Suprapubic skin (tissue), 4 donors: Measurements from ENCODE around the gene SV2C. TPM values are rescaled to one million over a fixed set of nuclear protein-coding genes. Genes with fewer than 3 reads are reported as not detected.
A peak's percentile ranks its signal among the peaks of the same experiment; 100 is the strongest.

Experiments
- DNase-seq, 2 donors: peaks; one replicate each; pipeline ENCODE4 v3.0.0-alpha.2; 2019; ENCODE audit warnings: low spot score in 2 of 2
- H3K27ac ChIP-seq: fragments of 200-600 bp; sonication (generic); one replicate; pipeline ENCODE4 v1.5.1; 2019
- H3K27me3 ChIP-seq: fragments of 200-600 bp; sonication (generic); one replicate; pipeline ENCODE4 v1.5.1; 2019
- H3K36me3 ChIP-seq: fragments of 200-600 bp; sonication (generic); one replicate; pipeline ENCODE4 v1.5.1; 2019
- H3K4me1 ChIP-seq: fragments of 200-600 bp; sonication (generic); one replicate; pipeline ENCODE4 v1.5.1; 2019
- H3K4me3 ChIP-seq: fragments of 200-600 bp; sonication (generic); one replicate; pipeline ENCODE4 v1.5.1; 2019; ENCODE audit warnings: mild to moderate bottlenecking
- H3K9me3 ChIP-seq: fragments of 200-600 bp; sonication (generic); one replicate; pipeline ENCODE4 v1.5.1; 2019
- CTCF ChIP-seq, 2 donors: fragments of 200-600 bp in 1 of 2; fragments of 450-650 bp in 1 of 2; sonication (generic) in 1 of 2; IDR thresholded peaks; one replicate each; pipeline ENCODE4 v1.5.1; 2016 to 2019; ENCODE audit warnings: antibody characterized with exemption in 2 of 2, mild to moderate bottlenecking in 1 of 2, moderate library complexity in 1 of 2
- EP300 ChIP-seq: sonication (generic); formaldehyde crosslinking; IDR thresholded peaks from one replicate; pipeline ENCODE4 v1.6.1; 2017; ENCODE audit warnings: antibody characterized with exemption
- POLR2A ChIP-seq, 2 donors: fragments of 450-650 bp; IDR thresholded peaks; one replicate each; pipeline ENCODE4 v1.6.1; 2017; ENCODE audit warnings: antibody characterized with exemption in 2 of 2, mild to moderate bottlenecking in 2 of 2, moderate library complexity in 2 of 2
- POLR2AphosphoS5 ChIP-seq, 3 donors: sonication (generic); formaldehyde crosslinking; IDR thresholded peaks; one replicate each; pipeline ENCODE4 v1.6.1; 2017; ENCODE audit warnings: antibody characterized with exemption in 3 of 3
- WGBS: methylation state at CpG from one replicate; pipeline ENCODE4 v1.1.5; 2018; 5-methylcytosine and 5-hydroxymethylcytosine counted together
- total RNA-seq, 4 donors: library from RNA; depleted of rRNA; stranded (reverse); fragments of >200 nt; gene quantifications; one replicate each; pipeline ENCODE4 v1.1.0, GENCODE V29; 2016

The SV2C gene
- total RNA-seq, 4 donors from 2014 or later, result 0.16 to 0.30 (median 0.23) TPM; not detected in 1

GRCh38 chr5:76290321-76290757 lies 207.2 kb downstream of the SV2C start:
- Histone ChIP-seq H3K4me3 (no peak overlapping the region), H3K36me3 (no peaks in the 10 kb centered on the region), H3K27me3 (no peaks in the 10 kb centered on the region), H3K4me1 (peaks cover 11% of the 10 kb centered on the region), H3K27ac (peak overlapping the region; percentile 44), H3K9me3 (no peaks in the 10 kb centered on the region)
- DNase-seq, result no peak
- no peak for TF ChIP-seq POLR2AphosphoS5 (IDR thresholded peaks at IDR 0.05)
- TF ChIP-seq EP300, result no peak
- no peak for TF ChIP-seq CTCF (IDR thresholded peaks at IDR 0.05)
- TF ChIP-seq POLR2A (IDR thresholded peaks at IDR 0.05), result no peak
- WGBS, result 58% methylated on average over 3 of the region's 3 CpGs

- 83% methylated on average over 8 of the region's 8 CpGs for WGBS
- no peak for DNase-seq
- TF ChIP-seq POLR2A (IDR thresholded peaks at IDR 0.05) (no peak), EP300 (no peak), CTCF (IDR thresholded peaks at IDR 0.05) (no peak), POLR2AphosphoS5 (IDR thresholded peaks at IDR 0.05) (no peak)
- Histone ChIP-seq H3K9me3 (no peaks in the 10 kb centered on the region), H3K27me3 (no peaks in the 10 kb centered on the region), H3K4me1 (peaks cover 11% of the 10 kb centered on the region), H3K4me3 (no peak overlapping the region), H3K36me3 (no peaks in the 10 kb centered on the region), H3K27ac (peak overlapping the region; percentile 44)
Observed at GRCh38 chr5:76291305-76292077, 208.3 kb downstream of the SV2C start.

- H3K4me3 ChIP-seq, result no peak overlapping the region
- TF ChIP-seq EP300 (no peak), POLR2AphosphoS5 (IDR thresholded peaks at IDR 0.05) (no peak), CTCF (IDR thresholded peaks at IDR 0.05) (no peak), POLR2A (IDR thresholded peaks at IDR 0.05) (no peak)
- peaks cover 11% of the 10 kb centered on the region for H3K4me1 ChIP-seq
- H3K36me3 ChIP-seq, result no peaks in the 10 kb centered on the region
- no peaks in the 10 kb centered on the region for H3K9me3 ChIP-seq
- DNase-seq, result no peak
- H3K27ac ChIP-seq, result no peak overlapping the region
- no peaks in the 10 kb centered on the region for H3K27me3 ChIP-seq
- 74% methylated on average over 2 of the region's 2 CpGs for WGBS
Observed at GRCh38 chr5:76292620-76293322, 209.6 kb downstream of the SV2C start.

GRCh38 chr5:76294573-76294972 lies 211.4 kb downstream of the SV2C start:
- Histone ChIP-seq H3K27me3 (no peaks in the 10 kb centered on the region), H3K4me3 (no peak overlapping the region), H3K9me3 (no peaks in the 10 kb centered on the region), H3K4me1 (peaks cover 11% of the 10 kb centered on the region), H3K27ac (no peak overlapping the region), H3K36me3 (no peaks in the 10 kb centered on the region)
- TF ChIP-seq CTCF (IDR thresholded peaks at IDR 0.05) (no peak), EP300 (no peak), POLR2A (IDR thresholded peaks at IDR 0.05) (no peak), POLR2AphosphoS5 (IDR thresholded peaks at IDR 0.05) (no peak)
- no peak for DNase-seq
- 68% methylated on average over 4 of the region's 4 CpGs for WGBS

GRCh38 chr5:76298852-76299251 lies 215.7 kb downstream of the SV2C start:
- H3K27ac ChIP-seq, result no peak overlapping the region
- no peak for DNase-seq
- no peaks in the 10 kb centered on the region for H3K27me3 ChIP-seq
- no peaks in the 10 kb centered on the region for H3K9me3 ChIP-seq
- TF ChIP-seq POLR2AphosphoS5 (IDR thresholded peaks at IDR 0.05), result no peak
- TF ChIP-seq POLR2A (IDR thresholded peaks at IDR 0.05), result no peak
- no peak for TF ChIP-seq EP300
- no peak for TF ChIP-seq CTCF (IDR thresholded peaks at IDR 0.05)
- 52% methylated on average over 1 of the region's 1 CpG for WGBS
- no peak overlapping the region for H3K4me3 ChIP-seq
- no peaks in the 10 kb centered on the region for H3K36me3 ChIP-seq
- H3K4me1 ChIP-seq, result peaks cover 4% of the 10 kb centered on the region
